Measurements from ENCODE around the gene GTF2IRD1. TPM values are rescaled to one million over a fixed set of nuclear protein-coding genes. Genes with fewer than 3 reads are reported as not detected.

GTF2IRD1 gene
- total and polyA plus RNA-seq, 9 of the 15 experiments (the other 6 are each of a cell fraction or from before 2014, with no cell fraction given): 9.1 to 30.2 (median 14.0) TPM

GRCh38 chr7:74633451-74633921, 179.8 kb downstream of the GTF2IRD1 start (continued):
- TF ChIP-seq MYNN (IDR thresholded peaks at IDR 0.05) (peak; percentile 75; the same call in 1 of the 2 replicates), MYNN (CRISPR knock-in tag; IDR thresholded peaks at IDR 0.05) (no peak), ZNF318 (IDR thresholded peaks at IDR 0.05; ENCODE audit: borderline replicate concordance in 1 of 2, low read depth in 1 of 2) (no peak), SMAD3 (CRISPR knock-in tag; conservative IDR thresholded peaks at IDR 0.05) (no peak), CBX2 (IDR thresholded peaks at IDR 0.05; ENCODE audit: insufficient read depth, low read length, poor library complexity, severe bottlenecking) (no peak), ZNF217 (CRISPR knock-in tag; IDR thresholded peaks at IDR 0.05) (no peak), SOX6 (IDR thresholded peaks at IDR 0.05) (peak; percentile 81), ZNF197 (CRISPR knock-in tag; IDR thresholded peaks at IDR 0.05; ENCODE audit: low read depth) (no peak), ZNF165 (CRISPR knock-in tag; IDR thresholded peaks at IDR 0.05; ENCODE audit: borderline replicate concordance) (no peak), ARNT (IDR thresholded peaks at IDR 0.05) (no peak), EHMT2 (IDR thresholded peaks at IDR 0.05) (no peak), ZBTB11 (CRISPR knock-in tag; IDR thresholded peaks at IDR 0.05) (no peak), MECOM (CRISPR knock-in tag; IDR thresholded peaks at IDR 0.05) (no peak), MBD1 (CRISPR knock-in tag; IDR thresholded peaks at IDR 0.05) (no peak)
